MM.1S (cell line): ENCODE measurements around the gene NXPH1.

Experiments used
- CTCF ChIP-seq: fragments of 300-600 bp; sonication (generic); IDR thresholded peaks from 2 replicates; pipeline ENCODE4 v1.5.1; 2016; ENCODE audit warnings: antibody characterized with exemption, low read length, mixed read lengths
- EZH2 ChIP-seq: fragments of 300-600 bp; sonication (generic); optimal IDR thresholded peaks from 2 replicates; pipeline ENCODE3; 2017; ENCODE audit warnings: low read depth, mild to moderate bottlenecking, antibody characterized with exemption, low read length, mixed read lengths

- TF ChIP-seq CTCF: no peak
- no peak for TF ChIP-seq EZH2
Measured at GRCh38 chr7:8440670-8441069, 7.3 kb downstream of the NXPH1 start.
